Ureter (tissue), 1 donor: ENCODE data around the gene GASK1A. TPM values are rescaled to one million over a fixed set of nuclear protein-coding genes. Genes with fewer than 3 reads are reported as not detected.

Experiments used
- DNase-seq: peaks from one replicate; pipeline ENCODE4 v3.0.0-alpha.2; 2020; ENCODE audit warnings: low spot score
- total RNA-seq: library from RNA; stranded (reverse); gene quantifications from one replicate; pipeline ENCODE4 v1.2.4, GENCODE V29; 2023
- donor health status: DM: yes; HTN: yes; CAD: no.

The GASK1A gene
- total RNA-seq, 1 donor from 2014 or later, result 14.6 TPM

- DNase-seq, result no peak
These were observed 107.5 kb downstream of the GASK1A start for GRCh38 chr3:43086460-43087165.

- DNase-seq, result no peak
These were observed 108.2 kb downstream of the GASK1A start for GRCh38 chr3:43087249-43087776.

DNA sequence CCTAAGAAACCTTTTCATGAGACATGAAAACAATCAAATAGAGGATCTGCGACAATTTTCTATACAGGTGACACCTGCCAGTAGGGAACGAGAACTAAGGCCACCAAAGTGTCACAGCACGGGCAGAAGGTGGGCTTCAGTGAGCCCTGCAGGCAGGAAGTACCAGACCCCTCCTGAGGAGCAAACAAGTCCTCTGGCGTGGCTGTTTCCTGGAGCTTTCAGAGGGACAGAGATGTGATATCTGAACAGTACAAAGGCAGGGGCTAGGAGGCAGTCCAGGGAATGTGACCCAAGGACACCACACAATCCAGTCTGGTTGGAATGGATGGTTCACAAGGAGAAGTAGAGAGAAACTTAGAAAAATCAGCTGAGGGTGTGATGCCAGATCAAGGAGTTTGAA, 110.0 kb downstream of the GASK1A start:
- DNase-seq, result no peak

DNA sequence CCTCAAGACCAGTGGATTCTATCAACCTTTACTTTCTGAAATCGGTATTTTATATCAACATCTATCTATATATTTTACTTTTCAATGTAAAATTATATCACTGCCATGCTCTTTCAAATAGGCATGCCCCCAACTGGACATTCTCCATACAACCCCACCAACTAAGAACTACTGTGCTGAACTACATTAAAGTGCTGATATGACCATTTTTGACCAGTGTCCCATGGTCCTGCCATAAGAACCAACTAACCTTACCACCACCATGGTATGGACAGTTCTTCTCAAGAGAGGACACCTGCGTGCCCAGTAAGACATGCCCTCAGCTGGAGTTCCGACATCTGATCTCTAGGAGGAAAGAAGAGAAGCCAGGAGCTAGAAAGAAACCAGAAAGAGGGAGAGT, 111.1 kb downstream of the GASK1A start:
- DNase-seq, result no peak

- DNase-seq, result no peak
These were observed 112.4 kb downstream of the GASK1A start for GRCh38 chr3:43091481-43091880.

- DNase-seq, result no peak
These were observed 113.9 kb downstream of the GASK1A start for GRCh38 chr3:43093006-43093405.

DNA sequence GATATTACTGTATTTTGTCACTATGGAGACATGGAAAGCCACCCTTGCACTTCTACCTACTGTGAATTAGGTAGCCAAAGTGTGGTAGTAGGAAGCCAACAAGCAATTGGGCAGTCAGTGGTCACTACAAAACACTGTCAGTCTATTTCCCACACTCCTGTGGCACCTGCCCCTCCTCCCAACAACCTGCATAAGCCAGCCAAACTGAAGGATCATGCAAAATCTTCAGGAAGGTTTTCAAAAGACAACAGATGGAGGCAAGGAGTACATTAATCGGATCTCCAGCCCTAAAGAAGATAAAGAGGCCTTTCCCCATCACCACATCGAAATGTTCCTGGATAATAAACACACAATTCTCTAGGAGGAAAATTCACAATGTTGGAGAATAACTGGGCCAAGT, 114.9 kb downstream of the GASK1A start:
- DNase-seq, result no peak

DNA sequence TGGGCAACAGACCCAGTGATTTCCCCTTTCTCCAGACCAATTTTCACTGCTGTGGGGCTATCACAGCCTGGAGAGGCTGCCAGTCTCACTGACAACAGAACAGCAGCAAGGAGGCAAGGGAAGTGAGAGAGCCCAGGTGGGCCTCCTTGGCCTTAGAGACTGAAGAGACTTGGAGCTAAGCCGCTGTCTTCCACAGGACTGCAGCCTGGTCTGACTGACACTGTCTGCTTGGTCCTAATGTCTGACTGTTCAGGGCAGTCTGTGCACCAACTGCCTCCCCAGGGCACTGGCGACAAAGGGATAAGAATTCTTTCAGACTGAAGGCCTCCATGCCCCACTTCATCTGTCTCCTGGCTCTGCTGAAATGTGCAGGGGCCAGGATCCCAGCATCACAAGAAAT, 115.3 kb downstream of the GASK1A start:
- no peak for DNase-seq

GRCh38 chr3:43094851-43095250, 115.7 kb downstream of the GASK1A start:
- no peak for DNase-seq

- DNase-seq, result no peak
These were observed 116.3 kb downstream of the GASK1A start for GRCh38 chr3:43095370-43095769.

GRCh38 chr3:43096761-43097160, 117.7 kb downstream of the GASK1A start:
- no peak for DNase-seq

GRCh38 chr3:43097400-43098080, 118.4 kb downstream of the GASK1A start:
- no peak for DNase-seq

- no peak for DNase-seq
These were observed 119.7 kb downstream of the GASK1A start for GRCh38 chr3:43098761-43099160.

- no peak for DNase-seq
These were observed 123.8 kb downstream of the GASK1A start for GRCh38 chr3:43102773-43103480.

DNA sequence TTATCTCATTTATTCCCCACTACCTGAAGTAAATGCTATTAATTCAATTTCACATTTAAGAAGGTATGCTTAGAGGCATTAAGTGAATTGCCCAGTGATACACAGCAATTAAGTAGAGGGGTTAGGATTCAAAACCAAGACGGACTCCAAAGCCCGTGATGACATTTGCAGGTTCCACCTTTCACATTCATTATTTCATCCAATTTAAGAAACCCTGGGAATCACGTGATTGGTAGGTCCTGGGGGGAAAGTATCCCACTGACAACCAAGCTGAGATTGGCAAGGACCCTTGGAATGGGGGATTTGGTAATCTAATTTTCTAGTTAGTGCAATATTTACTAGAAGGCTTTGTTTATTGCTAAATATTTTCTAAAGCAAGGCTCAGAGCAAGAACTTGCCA, 124.9 kb downstream of the GASK1A start:
- DNase-seq, result no peak

DNA sequence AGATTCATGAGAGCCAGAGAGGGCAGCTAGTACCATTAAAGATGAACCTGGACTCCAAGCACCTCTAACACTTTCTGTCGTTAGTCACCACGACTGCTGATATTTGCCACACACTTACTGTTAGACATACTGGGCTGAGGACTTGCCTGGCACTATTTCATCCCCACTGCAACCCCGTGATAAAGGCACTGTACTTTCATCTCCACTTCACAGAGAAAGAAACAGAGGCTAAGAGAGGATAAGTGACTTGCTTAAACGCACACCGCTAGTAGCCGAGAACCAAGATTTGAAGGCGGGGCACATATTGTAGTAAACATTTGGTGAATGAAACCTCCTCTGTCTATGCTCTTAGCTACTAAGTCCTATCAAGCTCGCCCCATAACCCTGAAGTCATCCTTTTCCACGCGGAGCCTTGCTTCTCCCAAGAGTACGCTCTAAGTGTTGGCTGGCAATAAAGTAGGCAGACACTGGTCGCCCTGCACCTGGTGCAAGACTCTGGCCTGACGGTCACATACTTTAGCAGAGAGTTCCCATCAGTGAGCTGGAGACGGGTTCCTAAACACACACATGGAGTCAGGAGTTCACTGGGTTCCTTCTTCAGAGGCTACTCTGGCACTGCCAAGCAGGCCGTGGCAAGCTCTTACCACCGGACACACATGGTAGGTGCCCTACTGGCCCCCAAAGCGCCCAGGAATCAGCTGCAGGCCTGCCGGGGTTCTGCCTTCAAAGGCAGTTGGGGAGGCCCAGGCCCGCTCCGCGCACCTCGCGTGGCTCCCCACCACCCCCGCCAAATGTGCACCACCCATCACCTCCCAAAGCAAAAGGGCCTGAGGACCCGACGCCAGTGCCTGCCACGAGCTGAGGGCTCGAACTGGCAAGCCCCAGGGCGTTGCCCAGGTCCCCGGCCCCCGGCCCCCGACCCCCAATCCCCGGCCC, 125.8 kb downstream of the GASK1A start:
- DNase-seq, result no peak

DNA sequence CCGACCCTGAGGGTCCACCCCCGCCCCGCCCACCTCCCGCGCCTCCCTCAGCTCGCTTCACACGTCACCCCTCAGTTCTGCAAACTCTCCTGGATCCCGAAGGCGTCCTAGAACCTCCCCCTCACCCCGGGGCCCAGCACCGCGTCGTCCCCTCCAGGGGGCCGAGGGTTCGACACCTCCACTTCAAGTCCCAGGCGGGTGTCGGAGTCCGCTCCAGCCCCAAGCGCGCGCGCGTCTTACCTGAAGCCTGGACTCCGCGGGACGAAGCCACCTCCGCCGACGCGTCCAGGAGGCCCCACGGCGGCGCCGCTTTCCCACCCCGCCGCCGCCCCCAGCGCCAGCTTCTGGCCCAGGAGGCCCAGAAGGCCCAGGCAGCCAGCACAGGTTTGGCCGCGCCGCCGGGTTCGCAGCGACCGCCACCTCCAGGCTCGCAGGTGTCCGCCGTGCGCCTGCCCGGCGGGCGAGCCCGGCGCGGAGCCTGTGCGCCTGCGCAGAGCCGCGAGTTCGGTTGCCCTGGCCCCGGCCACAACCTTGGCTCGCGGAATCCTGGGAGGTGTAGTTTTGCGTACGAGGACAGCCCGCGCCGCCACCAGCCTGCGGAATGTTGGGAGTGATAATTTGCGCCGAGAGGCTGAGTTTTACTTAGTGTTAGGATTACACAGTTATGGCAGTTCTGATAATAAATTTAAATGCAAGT, 126.6 kb downstream of the GASK1A start, which contains the start of gene POMGNT2:
TSS of gene POMGNT2 (minus strand) at position 484 of the 697 bp plus-strand sequence. CDS start 24,648 bp downstream, outside the sequence.
- peak; percentile 91 for DNase-seq

DNA sequence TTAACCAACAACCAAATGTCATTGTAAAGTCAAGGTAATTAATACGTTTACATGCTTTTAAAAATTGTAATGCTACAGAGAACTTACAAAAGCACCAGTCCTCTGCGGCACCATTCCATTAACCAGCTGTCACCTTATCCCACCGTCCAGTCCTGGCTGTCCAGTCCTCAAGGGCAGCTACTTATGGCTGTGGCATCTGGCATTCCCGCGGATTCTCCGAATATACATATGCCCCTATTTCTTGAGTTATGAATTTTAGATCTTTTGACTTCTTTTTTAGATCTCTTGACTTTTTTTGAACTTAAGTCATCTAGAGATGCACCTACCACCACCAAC, 127.2 kb downstream of the GASK1A start:
- no peak for DNase-seq
